NCI-H1694 (cell line): ENCODE measurements around the gene MT1X.

Experiments
- DNase-seq: peaks from one replicate; lab custom pipeline; 2025; lab: John Stamatoyannopoulos, UW

MT1X gene

GRCh38 chr16:56679078-56679730 is 3.1 kb upstream of the MT1X start:
- DNase-seq, result no peak

DNA sequence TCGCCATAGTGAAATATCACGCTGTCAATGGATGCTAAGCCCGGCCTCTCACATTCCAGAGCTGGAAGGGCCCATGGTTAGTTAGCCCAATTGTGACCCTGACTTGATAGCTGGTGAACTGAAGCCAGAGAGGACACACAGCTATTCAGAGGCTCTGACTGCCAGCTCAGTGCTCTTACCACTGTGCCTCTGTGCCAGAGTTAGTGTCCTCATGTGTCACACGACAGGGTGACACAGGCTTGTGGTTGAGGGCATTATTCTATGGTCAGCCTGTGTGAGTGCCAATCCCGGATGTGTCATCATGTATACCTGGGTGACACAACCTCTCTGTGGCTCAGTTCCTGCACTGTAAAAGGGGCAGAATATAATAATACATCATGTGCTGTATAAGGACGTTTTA is 2.5 kb upstream of the MT1X start:
- DNase-seq, result no peak

- no peak for DNase-seq
Measured at GRCh38 chr16:56682703-56683397, 580 bp downstream of the MT1X start.

DNA sequence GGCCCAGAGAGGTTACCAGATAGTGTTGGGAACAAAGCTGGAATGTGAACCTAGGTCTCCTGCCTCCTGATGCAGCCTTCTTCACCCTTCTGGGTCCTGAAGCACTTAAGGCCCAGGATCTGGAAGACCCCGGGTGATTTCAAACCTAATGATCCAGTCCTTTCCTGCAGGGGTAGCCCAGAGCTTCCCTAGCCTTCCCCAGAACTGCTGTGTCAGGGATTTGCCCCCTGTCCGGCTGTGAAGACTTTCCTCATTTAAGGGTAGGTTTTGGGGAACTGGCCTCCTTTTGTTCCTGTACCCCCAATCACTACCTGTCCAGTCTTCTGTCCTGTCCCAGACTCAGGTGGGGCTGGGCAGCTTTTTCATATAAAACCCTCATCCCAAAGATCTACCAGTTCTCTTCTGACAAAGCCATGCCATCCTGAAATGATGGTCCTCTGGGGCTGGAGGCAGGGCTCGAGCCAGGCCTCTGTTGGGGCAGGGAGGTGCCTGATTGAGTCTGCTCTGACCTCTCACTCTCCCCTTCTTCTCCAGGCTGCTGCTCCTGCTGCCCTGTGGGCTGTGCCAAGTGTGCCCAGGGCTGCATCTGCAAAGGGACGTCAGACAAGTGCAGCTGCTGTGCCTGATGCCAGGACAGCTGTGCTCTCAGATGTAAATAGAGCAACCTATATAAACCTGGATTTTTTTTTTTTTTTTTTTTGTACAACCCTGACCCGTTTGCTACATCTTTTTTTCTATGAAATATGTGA is 1.3 kb downstream of the MT1X start:
- DNase-seq, result no peak

GRCh38 chr16:56684256-56684925 is 2.1 kb downstream of the MT1X start:
- DNase-seq, result no peak

GRCh38 chr16:56684926-56685590 is 2.8 kb downstream of the MT1X start:
- DNase-seq, result no peak

DNA sequence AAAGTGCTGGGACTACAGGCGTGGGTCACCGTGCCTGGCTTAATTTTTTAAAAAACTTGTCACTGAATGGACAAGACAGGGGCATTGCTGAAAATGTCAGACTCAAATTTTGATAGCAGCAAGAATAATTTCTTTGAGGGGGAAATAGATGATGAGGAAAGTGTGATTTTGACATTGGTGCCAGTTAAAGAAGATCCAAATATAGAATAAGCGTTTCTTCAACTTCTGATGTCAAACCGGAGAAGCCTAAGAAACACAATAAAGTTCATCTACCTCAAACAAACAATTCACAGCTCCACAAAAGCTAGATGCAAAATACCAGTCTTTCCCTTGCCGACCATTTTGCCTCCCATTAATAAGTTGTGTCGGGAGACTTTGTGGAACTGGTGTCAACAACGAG is 4.5 kb downstream of the MT1X start:
- no peak for DNase-seq

GRCh38 chr16:56688762-56689161 is 6.5 kb downstream of the MT1X start:
- no peak for DNase-seq

GRCh38 chr16:56689171-56689570 is 6.9 kb downstream of the MT1X start:
- no peak for DNase-seq

DNA sequence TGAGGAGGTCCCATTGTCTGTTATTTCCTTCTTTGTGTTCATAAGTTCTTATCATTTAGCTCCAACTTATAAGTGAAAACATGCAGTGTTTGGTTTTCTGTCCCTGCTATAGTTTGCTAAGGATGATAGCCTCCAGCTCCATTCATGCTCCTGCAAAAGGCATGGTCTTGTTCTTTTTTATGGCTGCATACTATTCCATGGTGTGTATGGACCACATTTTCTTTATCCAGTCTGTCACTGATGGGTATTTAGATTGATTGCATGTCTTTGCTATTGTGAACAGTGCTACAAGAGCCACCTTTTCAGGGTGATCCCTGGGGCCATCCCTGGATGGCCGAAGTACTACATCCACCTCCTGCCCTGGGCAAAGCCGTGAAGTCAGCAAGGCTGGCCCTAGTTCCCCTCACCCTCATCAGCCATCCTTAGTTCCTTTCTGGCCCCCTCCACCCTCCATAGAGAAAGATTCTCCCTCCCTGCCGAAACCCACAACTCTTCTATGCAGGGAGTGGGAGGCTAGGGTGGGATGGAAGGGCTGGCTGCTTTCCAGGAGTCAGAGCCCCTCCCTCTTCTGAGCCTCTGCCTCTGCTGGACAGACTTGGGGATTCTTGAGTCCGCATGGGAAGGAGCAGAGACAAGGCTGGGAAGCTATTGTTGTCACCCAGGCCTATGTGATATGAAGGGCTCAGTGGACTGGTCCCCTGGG is 8.3 kb downstream of the MT1X start:
- DNase-seq, result no peak

DNA sequence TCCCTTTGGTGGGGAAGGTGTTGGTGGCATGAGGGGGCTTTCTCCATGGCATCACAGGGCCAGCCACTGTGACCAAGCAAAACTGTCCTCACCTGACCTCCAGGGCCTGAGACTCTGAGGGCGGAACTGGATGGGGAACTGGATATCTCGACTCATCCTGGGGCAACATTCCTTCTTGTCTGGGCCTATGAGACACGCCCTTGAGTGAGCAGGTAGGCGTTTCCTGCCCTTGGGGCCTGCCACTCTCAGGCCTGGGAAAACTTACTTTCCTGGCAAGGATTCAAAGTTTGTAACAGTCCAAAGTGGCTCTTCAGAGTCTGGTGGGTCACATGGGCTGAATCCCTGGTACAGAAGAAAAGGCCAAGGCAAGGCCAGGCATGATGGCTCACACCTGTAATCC is 9.6 kb downstream of the MT1X start:
- no peak for DNase-seq

DNA sequence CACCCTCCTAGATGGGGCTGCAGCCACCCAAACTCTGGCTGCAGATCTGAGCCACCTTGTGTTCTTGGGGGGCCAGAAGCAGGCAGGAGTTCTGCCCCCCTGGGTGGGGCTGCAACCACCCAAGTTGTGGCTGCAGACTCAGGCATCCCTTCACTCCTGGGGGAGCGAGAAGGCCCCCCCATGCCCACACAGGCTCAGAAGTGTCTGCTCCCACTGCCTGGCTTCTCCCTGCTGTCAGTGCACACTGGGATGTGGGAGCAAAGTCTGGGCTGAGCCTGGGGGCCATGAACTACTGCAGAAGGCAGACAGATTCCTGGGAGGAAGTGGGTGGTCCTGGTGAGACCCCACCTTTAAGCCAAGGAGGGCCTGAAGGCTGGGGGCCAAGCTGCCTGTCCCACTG is 13.0 kb downstream of the MT1X start:
- DNase-seq, result no peak

DNA sequence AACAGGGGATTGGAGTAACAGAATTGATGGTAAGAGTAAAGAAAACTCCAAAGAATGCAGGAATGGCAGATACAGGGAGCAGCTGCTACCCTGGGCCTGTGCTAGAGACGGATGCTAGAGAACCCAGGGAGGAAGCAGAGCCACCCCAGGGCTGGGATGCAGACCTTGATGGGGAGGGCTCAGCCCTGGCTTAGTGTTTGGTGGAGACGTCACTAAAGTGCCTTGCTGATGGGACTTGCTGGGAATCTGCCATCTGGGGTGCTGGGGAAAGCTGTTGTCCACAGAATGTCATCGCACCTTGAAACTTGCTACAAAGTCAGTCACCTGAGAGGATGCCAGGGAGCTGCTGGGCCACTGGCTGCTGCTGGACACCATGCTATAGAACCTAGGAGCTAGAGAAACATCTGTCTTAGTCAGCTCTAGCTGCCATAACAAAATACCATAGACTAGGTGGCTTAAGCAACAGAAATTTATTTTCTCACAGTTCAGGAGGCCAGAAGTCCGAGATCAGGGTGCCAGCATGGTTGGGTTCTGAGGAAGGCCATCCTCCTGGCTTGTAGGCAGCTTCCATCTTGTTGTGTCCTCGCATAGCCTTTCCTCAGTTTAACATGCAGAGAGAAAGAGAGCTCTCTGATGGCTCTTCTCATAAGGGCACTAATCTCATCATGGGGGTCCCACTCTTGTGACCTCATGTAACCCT is 15.3 kb downstream of the MT1X start:
- no peak for DNase-seq

GRCh38 chr16:56700195-56700594 is 17.9 kb downstream of the MT1X start:
- no peak for DNase-seq

GRCh38 chr16:56700631-56701030 is 18.4 kb downstream of the MT1X start:
- DNase-seq, result no peak

- no peak for DNase-seq
Measured at GRCh38 chr16:56701534-56701933, 19.3 kb downstream of the MT1X start.

DNA sequence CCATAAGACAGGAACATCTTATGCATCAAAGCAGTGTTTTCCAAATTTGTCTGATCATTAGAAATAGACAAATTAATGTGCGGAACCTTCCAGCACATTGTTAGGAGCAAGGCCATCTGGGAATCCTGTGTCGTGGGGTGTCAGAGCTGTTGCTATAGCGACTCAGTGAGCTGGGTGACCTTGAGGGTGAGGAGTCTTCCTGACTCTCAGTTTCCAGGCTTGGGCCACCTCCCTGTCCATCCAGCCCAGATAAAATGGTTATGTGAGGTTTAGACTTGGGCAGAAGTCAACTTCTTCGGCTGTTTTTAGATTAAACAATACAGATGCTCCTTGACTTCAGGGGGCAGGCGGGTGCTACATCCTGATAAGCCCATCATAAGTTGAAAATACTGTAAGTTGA is 20.6 kb downstream of the MT1X start:
- DNase-seq, result no peak

GRCh38 chr16:56708525-56709442 is 26.5 kb downstream of the MT1X start:
- no peak for DNase-seq

GRCh38 chr16:56709443-56710040 is 27.3 kb downstream of the MT1X start:
- no peak for DNase-seq
